ENCODE measurements around the gene FBXO31. TPM values are rescaled to one million over a fixed set of nuclear protein-coding genes. Genes with fewer than 3 reads are reported as not detected.
"Not testable (repeated sequence)": the region's sequence is repeated elsewhere in the genome, so short reads cannot be mapped to it uniquely, and the experiment has no call there.

FBXO31 gene
- polyA plus RNA-seq, 3 donors = 18.3 to 26.1 (median 25.7) TPM

- no peak for DNase-seq (ENCODE audit: extremely low read depth in 1 of 11, low read depth in 9 of 11, low spot score in 4 of 11)
These were observed 30.8 kb downstream of the FBXO31 start for GRCh38 chr16:87352818-87353217.

GRCh38 chr16:87351320-87351698 lies 32.3 kb downstream of the FBXO31 start:
- DNase-seq (ENCODE audit: extremely low read depth in 1 of 11, low read depth in 9 of 11, low spot score in 4 of 11) = no peak

GRCh38 chr16:87350681-87351319 lies 32.8 kb downstream of the FBXO31 start:
- no peak for DNase-seq (ENCODE audit: extremely low read depth in 1 of 11, low read depth in 9 of 11, low spot score in 4 of 11)

GRCh38 chr16:87350031-87350430 lies 33.5 kb downstream of the FBXO31 start:
- no peak for DNase-seq (ENCODE audit: extremely low read depth in 1 of 11, low read depth in 9 of 11, low spot score in 4 of 11)

GRCh38 chr16:87348616-87349157 lies 34.9 kb downstream of the FBXO31 start:
- no peak for DNase-seq (ENCODE audit: extremely low read depth in 1 of 11, low read depth in 9 of 11, low spot score in 4 of 11)

GRCh38 chr16:87347932-87348615 lies 35.5 kb downstream of the FBXO31 start:
- no peak for DNase-seq (ENCODE audit: extremely low read depth in 1 of 11, low read depth in 9 of 11, low spot score in 4 of 11)

GRCh38 chr16:87346517-87347060 lies 37.0 kb downstream of the FBXO31 start:
- no peak for DNase-seq (ENCODE audit: extremely low read depth in 1 of 11, low read depth in 9 of 11, low spot score in 4 of 11)

GRCh38 chr16:87345726-87346424 lies 37.7 kb downstream of the FBXO31 start:
- DNase-seq (ENCODE audit: extremely low read depth in 1 of 11, low read depth in 9 of 11, low spot score in 4 of 11) = peak in 2 of 11 donors; percentile 33 to 40

GRCh38 chr16:87344931-87345631 lies 38.5 kb downstream of the FBXO31 start:
- no peak for DNase-seq (ENCODE audit: extremely low read depth in 1 of 11, low read depth in 9 of 11, low spot score in 4 of 11)

- DNase-seq (ENCODE audit: extremely low read depth in 1 of 11, low read depth in 9 of 11, low spot score in 4 of 11) = no peak
These were observed 39.2 kb downstream of the FBXO31 start for GRCh38 chr16:87344165-87344930.

GRCh38 chr16:87343753-87344050 lies 39.9 kb downstream of the FBXO31 start:
- DNase-seq (ENCODE audit: extremely low read depth in 1 of 11, low read depth in 9 of 11, low spot score in 4 of 11) = no peak

- DNase-seq (ENCODE audit: extremely low read depth in 1 of 11, low read depth in 9 of 11, low spot score in 4 of 11) = no peak
These were observed 40.4 kb downstream of the FBXO31 start for GRCh38 chr16:87342978-87343752.

- DNase-seq (ENCODE audit: extremely low read depth in 1 of 11, low read depth in 9 of 11, low spot score in 4 of 11) = no peak
These were observed 41.1 kb downstream of the FBXO31 start for GRCh38 chr16:87342504-87342903.

- DNase-seq (ENCODE audit: extremely low read depth in 1 of 11, low read depth in 9 of 11, low spot score in 4 of 11) = no peak
These were observed 43.4 kb downstream of the FBXO31 start for GRCh38 chr16:87340198-87340597.

GRCh38 chr16:87339724-87340105 lies 43.9 kb downstream of the FBXO31 start:
- not testable (repeated sequence) for DNase-seq (ENCODE audit: extremely low read depth in 1 of 11, low read depth in 9 of 11, low spot score in 4 of 11)

GRCh38 chr16:87339086-87339723 lies 44.4 kb downstream of the FBXO31 start:
- no peak for DNase-seq (ENCODE audit: extremely low read depth in 1 of 11, low read depth in 9 of 11, low spot score in 4 of 11)

GRCh38 chr16:87338155-87338765 lies 45.3 kb downstream of the FBXO31 start:
- DNase-seq (ENCODE audit: extremely low read depth in 1 of 11, low read depth in 9 of 11, low spot score in 4 of 11) = no peak
